22Rv1 (cell line): ENCODE results near the gene SFRP2.

Source experiments
- CTCF ChIP-seq: fragments of 450-650 bp; IDR thresholded peaks from 2 replicates; pipeline ENCODE4 v1.5.1; 2017; ENCODE audit warnings: mild to moderate bottlenecking
- ZFX ChIP-seq: fragments of 450-650 bp; IDR thresholded peaks from 2 replicates; pipeline ENCODE4 v1.6.1; 2017; ENCODE audit warnings: antibody characterized with exemption, borderline replicate concordance

GRCh38 chr4:153790500-153790865 lies 1.6 kb upstream of the SFRP2 start:
- no peak for TF ChIP-seq CTCF
- no peak for TF ChIP-seq ZFX
